Liver (tissue), 3 donors: ENCODE results near the gene GFPT2.

Source experiments
- EGR1 ChIP-seq, 2 donors: IDR thresholded peaks; 2 replicates each; pipeline ENCODE4 v1.6.1; 2016 to 2018; ENCODE audit warnings: antibody characterized with exemption in 2 of 2, low read depth in 2 of 2
- FOXA1 ChIP-seq: IDR thresholded peaks from 2 replicates; pipeline ENCODE4 v1.6.1; 2016; ENCODE audit warnings: antibody characterized with exemption
- HNF4A ChIP-seq, 2 donors: conservative IDR thresholded peaks; 2 replicates each; pipeline ENCODE4 v1.6.1; 2016; ENCODE audit warnings: antibody characterized with exemption in 2 of 2, mild to moderate bottlenecking in 2 of 2
- JUND ChIP-seq, 2 donors: IDR thresholded peaks; 2 replicates each; pipeline ENCODE4 v1.6.1; 2016; ENCODE audit warnings: antibody characterized with exemption in 2 of 2
- MAX ChIP-seq: IDR thresholded peaks from 2 replicates; pipeline ENCODE4 v1.6.1; 2016; ENCODE audit warnings: antibody characterized with exemption
- NR2F2 ChIP-seq: IDR thresholded peaks from 2 replicates; pipeline ENCODE4 v1.6.1; 2016; ENCODE audit warnings: antibody characterized with exemption
- RAD21 ChIP-seq, 2 donors: IDR thresholded peaks; 2 replicates each; pipeline ENCODE4 v1.6.1; 2016; ENCODE audit warnings: antibody characterized with exemption in 2 of 2, mild to moderate bottlenecking in 2 of 2
- REST ChIP-seq: IDR thresholded peaks from 2 replicates; pipeline ENCODE4 v1.6.1; 2016; ENCODE audit warnings: antibody characterized with exemption, mild to moderate bottlenecking
- RXRA ChIP-seq, 2 donors: IDR thresholded peaks; 2 replicates each; pipeline ENCODE4 v1.6.1; 2017 to 2018; ENCODE audit warnings: antibody characterized with exemption in 2 of 2, mild to moderate bottlenecking in 1 of 2
- SP1 ChIP-seq: IDR thresholded peaks from 2 replicates; pipeline ENCODE4 v1.6.1; 2018; ENCODE audit warnings: antibody characterized with exemption, mild to moderate bottlenecking
- TAF1 ChIP-seq: conservative IDR thresholded peaks from 2 replicates; pipeline ENCODE4 v1.6.1; 2016; ENCODE audit warnings: antibody characterized with exemption, mild to moderate bottlenecking
- YY1 ChIP-seq: IDR thresholded peaks from 2 replicates; pipeline ENCODE4 v1.6.1; 2016; ENCODE audit warnings: antibody characterized with exemption, mild to moderate bottlenecking
- TF ChIP-seq, protein P1 (sequence below): fragments of 150-350 bp; IDR thresholded peaks from 2 replicates; pipeline ENCODE4 v1.5.1; 2017; ENCODE audit warnings: improper control_type of control experiment, low read depth, low read length; ENCODE audit not compliant: missing input control
- donor health status: healthy.
- donor health status: healthy.

GRCh38 chr5:180334751-180335613 is 18.2 kb downstream of the GFPT2 start:
- no peak for TF ChIP-seq YY1
- TF ChIP-seq, protein P1, sequence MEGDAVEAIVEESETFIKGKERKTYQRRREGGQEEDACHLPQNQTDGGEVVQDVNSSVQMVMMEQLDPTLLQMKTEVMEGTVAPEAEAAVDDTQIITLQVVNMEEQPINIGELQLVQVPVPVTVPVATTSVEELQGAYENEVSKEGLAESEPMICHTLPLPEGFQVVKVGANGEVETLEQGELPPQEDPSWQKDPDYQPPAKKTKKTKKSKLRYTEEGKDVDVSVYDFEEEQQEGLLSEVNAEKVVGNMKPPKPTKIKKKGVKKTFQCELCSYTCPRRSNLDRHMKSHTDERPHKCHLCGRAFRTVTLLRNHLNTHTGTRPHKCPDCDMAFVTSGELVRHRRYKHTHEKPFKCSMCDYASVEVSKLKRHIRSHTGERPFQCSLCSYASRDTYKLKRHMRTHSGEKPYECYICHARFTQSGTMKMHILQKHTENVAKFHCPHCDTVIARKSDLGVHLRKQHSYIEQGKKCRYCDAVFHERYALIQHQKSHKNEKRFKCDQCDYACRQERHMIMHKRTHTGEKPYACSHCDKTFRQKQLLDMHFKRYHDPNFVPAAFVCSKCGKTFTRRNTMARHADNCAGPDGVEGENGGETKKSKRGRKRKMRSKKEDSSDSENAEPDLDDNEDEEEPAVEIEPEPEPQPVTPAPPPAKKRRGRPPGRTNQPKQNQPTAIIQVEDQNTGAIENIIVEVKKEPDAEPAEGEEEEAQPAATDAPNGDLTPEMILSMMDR, result no peak
- TF ChIP-seq RXRA (IDR thresholded peaks at IDR 0.05), result no peak
- no peak for TF ChIP-seq MAX
- TF ChIP-seq TAF1, result no peak
- no peak for TF ChIP-seq EGR1 (IDR thresholded peaks at IDR 0.05; ENCODE audit: low read depth in 2 of 2)
- no peak for TF ChIP-seq FOXA1
- TF ChIP-seq RAD21 (IDR thresholded peaks at IDR 0.05), result no peak
- no peak for TF ChIP-seq REST
- no peak for TF ChIP-seq JUND (IDR thresholded peaks at IDR 0.05)
- no peak for TF ChIP-seq HNF4A (conservative IDR thresholded peaks at IDR 0.05)
- TF ChIP-seq NR2F2, result no peak
- TF ChIP-seq SP1, result no peak
